CD1c-positive myeloid dendritic cell (primary cell): ENCODE results near the gene RALGAPA2.
A peak's percentile ranks its signal among the peaks of the same experiment; 100 is the strongest.
"Not testable (repeated sequence)": the region's sequence is repeated elsewhere in the genome, so short reads cannot be mapped to it uniquely, and the experiment has no call there.

Experiments
- DNase-seq: peaks from one replicate; pipeline ENCODE4 v3.0.0-alpha.2; 2016; ENCODE audit errors: extremely low spot score

Gene RALGAPA2

DNA sequence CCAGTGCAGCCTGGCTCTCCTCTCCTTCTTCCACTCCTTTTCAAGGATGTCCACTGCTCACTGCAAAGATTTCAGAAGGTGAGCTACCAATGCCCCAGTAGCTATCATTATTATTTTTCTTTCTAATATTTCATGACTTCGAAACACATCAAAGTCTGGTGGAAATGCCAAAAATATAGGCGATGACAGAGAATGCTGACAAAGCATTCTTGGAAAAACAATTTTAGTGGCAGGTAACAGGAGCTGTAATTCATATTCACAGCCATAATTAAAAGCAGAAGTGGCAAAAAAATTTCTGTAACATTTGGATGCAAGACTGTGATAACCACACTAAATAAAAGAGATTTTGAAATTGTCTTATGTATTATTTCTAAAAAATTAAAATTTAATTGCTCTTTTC is 133.6 kb downstream of the RALGAPA2 start:
- DNase-seq: no peak

- DNase-seq: no peak
These were observed 138.6 kb downstream of the RALGAPA2 start for GRCh38 chr20:20573797-20574196.

GRCh38 chr20:20571068-20571780 is 141.2 kb downstream of the RALGAPA2 start:
- DNase-seq: no peak

- DNase-seq: peak; percentile 45
These were observed 143.7 kb downstream of the RALGAPA2 start for GRCh38 chr20:20568604-20569205.

GRCh38 chr20:20567712-20568111 is 144.7 kb downstream of the RALGAPA2 start:
- DNase-seq: no peak

DNA sequence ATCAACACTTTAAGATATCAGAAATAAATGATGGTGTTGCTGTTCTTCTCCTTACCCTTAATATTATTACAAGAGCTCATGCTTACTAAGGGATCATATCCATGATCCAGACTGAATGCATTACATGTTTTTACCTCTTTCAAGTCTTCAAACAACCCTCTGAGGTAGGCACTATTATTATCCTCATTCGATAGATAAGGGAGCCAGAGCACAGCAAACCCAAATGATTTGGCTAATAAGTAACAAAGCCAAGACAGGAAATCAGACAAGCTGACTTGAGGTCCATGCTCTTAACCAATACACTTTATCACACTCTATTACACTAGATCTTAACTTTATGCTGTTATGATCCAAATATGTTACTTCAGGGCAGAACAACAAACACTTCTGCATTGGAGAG is 145.9 kb downstream of the RALGAPA2 start:
- no peak for DNase-seq

GRCh38 chr20:20564279-20564678 is 148.2 kb downstream of the RALGAPA2 start:
- no peak for DNase-seq

GRCh38 chr20:20562507-20562906 is 149.9 kb downstream of the RALGAPA2 start:
- no peak for DNase-seq

GRCh38 chr20:20561841-20562240 is 150.6 kb downstream of the RALGAPA2 start:
- no peak for DNase-seq

GRCh38 chr20:20561172-20561571 is 151.3 kb downstream of the RALGAPA2 start:
- no peak for DNase-seq

DNA sequence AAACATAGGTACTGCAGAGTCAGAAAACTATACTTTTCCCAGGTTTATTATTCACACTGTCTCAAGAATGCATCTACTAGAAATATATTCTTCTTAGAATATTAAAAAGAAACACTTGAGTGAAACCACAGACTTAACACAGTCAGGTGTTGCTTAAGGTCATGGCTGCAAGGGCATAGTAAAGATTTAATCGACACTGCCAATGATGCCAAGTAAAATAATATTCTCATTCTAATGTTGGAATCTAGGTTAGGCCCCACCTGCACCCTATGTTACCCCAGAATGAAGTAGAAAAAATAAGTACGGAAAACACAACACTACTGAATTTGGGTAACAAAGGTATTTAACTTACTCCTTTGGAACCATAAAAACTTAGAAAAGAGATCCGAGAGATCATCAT is 155.0 kb downstream of the RALGAPA2 start:
- no peak for DNase-seq

- DNase-seq: no peak
These were observed 156.6 kb downstream of the RALGAPA2 start for GRCh38 chr20:20555838-20556237.

DNA sequence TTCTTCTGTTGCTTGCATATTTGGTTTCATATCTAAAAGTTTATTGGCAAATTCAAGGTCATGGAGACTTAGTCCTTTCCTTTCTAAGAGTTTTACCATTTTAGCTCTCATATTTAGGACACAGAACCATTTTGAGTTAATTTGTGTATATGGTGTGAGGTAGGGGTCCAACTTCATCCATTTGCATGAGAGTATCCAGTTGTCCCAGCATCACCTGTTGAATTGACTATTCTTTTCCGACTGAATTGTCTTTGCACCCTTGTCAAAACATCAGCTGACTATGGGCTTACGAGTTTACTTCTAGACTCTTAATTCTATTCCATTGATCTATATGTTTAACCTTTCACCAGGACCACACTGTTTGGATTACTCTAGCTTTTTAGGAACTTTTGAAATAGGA is 157.5 kb downstream of the RALGAPA2 start:
- no peak for DNase-seq

DNA sequence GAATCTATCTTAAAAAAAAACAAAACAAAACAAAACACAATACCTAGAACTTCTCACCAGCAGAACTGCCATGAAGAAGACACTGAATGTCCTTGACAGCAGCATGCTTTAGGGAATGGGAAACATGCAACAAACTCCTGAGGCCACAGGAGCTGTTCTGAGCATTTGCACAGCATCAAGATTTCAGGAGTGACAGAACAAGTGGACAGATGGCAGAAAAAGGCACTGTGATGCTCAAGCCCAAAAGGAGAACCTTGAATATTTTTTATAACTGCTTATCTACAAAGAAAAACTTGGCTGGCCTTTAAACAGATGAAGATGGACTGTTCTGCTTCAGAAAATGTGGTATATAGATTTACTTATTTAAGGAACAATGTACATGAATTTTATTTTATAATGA is 158.9 kb downstream of the RALGAPA2 start:
- no peak for DNase-seq

- DNase-seq: no peak
These were observed 160.4 kb downstream of the RALGAPA2 start for GRCh38 chr20:20552076-20552475.

DNA sequence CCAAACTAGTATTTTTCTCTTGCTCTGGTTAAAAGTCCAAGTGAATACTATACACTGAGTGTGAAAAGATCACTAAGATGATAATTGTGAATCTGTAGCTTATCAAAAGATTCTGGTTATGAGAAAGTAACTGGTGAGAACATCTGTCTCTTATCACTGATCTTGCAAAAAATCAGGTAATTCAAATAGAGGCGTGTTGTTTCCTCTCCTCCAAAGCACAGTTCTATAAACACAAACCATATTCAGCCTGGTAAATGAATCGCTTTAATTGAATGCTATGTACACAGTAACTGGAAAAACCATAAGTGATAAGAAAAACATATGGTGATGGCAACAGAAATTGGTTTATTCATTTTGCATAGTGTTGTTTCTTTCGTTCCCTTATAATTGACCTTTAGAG is 161.0 kb downstream of the RALGAPA2 start:
- DNase-seq: no peak

DNA sequence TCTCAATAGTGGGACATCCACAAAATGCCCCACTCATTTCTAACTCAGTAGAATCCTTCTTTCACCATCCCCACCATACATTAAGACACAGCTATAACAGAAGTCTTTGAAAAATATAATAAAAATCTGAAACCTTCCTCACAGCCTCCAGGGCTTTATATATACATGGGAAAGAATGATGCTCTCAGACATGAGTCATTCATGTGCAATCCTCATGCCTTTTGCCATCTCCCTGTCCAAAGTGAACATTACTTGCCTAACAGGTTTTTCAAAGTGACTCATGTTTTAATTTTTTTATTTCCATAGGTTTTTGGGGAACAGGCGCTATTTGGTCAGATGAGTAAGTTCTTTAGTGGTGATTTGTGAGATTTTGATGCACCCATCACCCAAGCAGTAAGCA is 162.7 kb downstream of the RALGAPA2 start:
- DNase-seq: no peak

- no peak for DNase-seq
These were observed 163.2 kb downstream of the RALGAPA2 start for GRCh38 chr20:20549267-20549612.

- no peak for DNase-seq
These were observed 163.7 kb downstream of the RALGAPA2 start for GRCh38 chr20:20548527-20549266.

GRCh38 chr20:20547876-20548266 is 164.6 kb downstream of the RALGAPA2 start:
- no peak for DNase-seq

- DNase-seq: no peak
These were observed 165.1 kb downstream of the RALGAPA2 start for GRCh38 chr20:20547221-20547875.

GRCh38 chr20:20546402-20546801 is 166.0 kb downstream of the RALGAPA2 start:
- DNase-seq: no peak

GRCh38 chr20:20543348-20543747 is 169.1 kb downstream of the RALGAPA2 start:
- DNase-seq: not testable (repeated sequence)
